NAMALWA (cell line): ENCODE measurements around the gene PI4KA.
"Not testable (repeated sequence)": the region's sequence is repeated elsewhere in the genome, so short reads cannot be mapped to it uniquely, and the experiment has no call there.

Experiments used
- DNase-seq: peaks from one replicate; pipeline ENCODE4 v3.0.0-alpha.2; 2015; ENCODE audit warnings: low spot score

Gene PI4KA

DNA sequence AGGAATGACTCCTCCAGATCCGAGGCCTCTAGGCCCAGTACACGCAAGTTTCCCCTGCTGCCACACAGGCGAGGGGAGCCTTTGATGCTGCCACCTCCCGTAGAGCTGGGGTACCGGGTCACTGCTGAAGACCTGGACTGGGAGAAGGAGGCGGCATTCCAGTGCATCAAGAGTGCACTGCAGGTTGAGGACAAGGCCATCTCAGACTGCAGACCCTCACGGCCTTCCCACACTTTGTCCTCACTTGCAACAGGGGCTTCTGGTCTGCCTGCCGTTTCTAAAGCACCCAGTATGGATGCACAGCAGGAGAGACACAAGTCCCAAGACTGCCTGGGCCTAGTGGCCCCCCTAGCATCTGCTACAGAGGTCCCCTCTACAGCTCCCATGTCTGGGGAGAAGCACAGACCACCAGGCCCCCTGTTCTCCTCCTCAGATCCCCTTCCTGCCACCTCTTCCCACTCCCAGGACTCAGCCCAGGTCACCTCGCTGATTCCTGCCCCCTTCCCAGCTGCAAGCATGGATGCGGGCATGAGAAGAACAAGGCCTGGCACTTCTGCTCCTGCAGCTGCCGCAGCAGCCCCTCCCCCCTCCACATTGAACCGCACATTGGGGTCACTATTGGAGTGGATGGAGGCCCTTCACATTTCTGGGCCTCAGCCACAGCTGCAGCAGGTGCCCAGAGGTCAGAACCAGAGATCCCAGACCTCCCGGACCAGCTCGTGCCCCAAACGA is 167.9 kb downstream of the PI4KA start:
- not testable (repeated sequence) for DNase-seq

DNA sequence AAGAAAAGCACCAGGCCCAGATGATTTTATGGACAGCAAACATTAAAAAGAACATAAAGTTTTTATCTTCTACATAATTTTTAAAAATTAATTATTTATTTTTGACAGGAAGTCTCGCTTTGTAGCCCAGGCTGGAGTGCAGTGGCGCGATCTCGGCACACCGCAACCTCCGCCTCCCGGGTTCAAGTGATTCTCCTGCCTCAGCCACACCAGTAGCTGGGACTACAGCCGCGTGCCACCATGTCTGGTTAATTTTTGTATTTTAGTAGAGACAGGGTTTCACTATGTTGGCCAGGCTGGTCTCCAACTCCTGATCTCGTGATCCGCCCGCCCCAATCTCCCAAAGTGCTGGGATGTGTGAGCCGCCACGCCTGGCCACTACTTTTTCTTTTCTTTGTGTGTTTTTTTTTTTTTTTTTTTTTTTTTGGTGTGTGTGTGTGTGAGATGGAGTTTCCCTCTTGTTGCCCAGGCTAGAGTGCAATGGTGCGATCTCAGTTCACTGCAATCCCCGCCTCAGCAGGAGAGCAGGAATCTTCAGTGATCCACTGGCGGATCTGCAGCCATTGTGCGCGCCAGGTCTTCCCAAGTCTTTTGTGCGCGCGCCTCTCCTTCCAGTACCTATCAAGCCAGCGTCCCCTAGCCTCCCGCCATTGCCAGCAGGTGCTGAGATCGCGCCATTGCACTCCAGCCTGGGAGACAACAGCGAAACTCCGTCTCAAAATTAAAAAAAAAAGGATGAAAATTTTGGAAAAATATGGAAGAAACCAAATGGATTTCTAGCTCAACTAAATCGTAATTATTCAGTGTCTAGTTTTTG is 171.0 kb downstream of the PI4KA start:
- not testable (repeated sequence) for DNase-seq

DNA sequence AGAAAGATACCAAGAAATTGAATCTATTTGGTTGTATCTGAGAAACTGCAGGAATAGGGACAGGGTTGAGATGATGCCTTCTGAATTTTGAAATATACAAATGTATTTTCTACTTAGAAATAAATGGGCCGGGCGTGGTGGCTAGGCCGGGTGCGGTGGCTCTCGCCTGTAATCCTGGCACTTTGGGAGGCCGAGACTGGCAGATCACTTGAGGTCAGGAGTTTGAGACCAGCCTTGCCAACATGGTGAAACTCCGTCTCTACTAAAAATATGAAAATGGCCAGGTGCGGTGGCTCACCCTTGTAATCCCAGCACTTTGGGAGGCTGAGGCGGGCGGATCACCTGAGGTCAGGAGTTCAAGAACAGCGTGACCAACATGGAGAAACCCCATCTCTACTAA is 172.8 kb downstream of the PI4KA start:
- not testable (repeated sequence) for DNase-seq

DNA sequence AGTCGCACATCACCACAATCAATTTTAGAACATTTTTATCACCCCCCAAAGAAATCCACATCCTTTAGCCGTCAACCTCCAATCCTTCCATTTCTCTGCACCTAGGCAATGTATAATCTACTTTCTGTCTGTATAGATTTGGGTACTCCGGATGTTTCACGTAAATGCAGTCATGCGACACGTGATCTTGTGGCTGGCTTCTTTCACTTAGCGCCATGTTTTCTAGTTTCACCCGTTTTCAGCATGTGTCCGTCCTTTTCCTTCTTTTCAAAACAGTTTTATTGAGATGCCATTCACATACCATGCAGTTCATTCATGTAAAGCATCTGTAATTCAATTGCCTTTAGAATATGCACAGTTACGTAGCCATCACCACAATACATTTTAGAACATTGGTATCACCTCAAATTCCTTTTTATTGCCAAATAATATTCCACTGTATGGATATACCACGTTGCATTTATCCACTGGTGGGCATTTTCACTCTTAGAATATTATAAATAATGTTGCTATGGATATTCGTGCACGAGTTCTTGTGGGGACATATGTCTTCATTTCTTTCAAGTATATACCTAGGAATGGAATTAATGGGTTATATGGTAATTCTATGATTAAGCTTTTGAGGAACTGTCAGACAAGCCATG is 179.7 kb downstream of the PI4KA start:
- not testable (repeated sequence) for DNase-seq

DNA sequence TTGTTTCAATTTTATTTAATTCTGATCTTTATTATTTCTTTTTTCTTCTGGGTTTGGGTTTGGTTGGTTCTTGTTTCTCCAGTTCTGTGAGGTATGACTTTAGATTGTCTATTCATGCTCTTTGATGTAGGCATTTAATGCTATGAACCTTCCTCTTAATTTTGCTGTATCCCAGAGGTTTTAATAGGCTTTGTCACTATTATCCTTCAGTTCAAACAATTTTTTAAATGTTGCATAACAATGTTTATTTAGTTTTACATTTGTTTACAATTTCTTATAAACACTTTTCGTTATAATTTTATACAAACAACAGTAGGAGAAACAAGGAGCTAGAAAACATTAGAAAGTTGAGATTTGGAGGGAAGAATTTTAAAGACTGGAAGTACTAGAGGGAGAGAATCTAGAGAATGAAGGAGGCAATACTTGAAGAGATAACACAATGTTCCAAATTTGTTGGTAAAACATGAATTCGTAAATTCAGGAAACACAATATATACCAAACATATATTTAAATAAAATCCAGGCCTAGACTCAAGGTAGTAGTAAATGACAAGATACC is 180.8 kb downstream of the PI4KA start:
- DNase-seq = no peak

DNA sequence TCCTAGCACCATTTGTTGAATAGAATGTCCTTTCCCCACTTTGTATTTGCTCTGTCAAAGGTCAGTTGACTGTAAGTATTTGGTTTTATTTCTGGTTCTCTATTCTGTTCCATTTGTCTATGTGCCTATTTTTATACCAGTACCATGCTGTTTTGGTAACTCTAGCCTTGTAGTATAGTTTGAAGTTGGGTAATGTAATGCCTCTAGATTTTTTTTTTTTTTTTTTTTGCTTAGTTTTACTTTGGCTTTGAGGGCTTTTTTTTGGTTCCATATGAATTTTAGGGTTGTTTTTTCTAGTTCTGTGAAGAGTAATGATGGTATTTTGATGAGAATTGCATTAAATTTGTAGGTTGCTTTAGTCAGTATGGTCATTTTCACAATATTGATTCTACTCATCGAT is 183.0 kb downstream of the PI4KA start:
- not testable (repeated sequence) for DNase-seq

DNA sequence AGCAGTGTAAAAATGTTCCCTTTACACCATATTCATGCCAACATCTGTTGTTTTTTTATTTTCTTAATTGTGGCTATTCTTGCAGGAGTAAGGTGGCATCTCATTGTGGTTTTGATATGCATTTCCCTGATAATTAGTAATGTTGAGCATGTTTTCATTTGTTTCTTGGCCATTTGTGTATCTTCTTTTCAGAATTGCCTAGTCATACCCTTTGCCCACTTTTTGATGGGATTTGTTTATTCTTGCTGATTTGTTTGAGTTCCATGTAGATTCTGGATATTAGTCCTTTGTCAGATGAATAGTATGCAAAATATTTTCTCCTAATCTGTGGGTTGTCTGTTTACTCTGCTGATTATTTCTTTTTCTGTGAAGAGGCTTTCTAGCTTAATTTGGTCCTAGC is 183.6 kb downstream of the PI4KA start:
- no peak for DNase-seq

DNA sequence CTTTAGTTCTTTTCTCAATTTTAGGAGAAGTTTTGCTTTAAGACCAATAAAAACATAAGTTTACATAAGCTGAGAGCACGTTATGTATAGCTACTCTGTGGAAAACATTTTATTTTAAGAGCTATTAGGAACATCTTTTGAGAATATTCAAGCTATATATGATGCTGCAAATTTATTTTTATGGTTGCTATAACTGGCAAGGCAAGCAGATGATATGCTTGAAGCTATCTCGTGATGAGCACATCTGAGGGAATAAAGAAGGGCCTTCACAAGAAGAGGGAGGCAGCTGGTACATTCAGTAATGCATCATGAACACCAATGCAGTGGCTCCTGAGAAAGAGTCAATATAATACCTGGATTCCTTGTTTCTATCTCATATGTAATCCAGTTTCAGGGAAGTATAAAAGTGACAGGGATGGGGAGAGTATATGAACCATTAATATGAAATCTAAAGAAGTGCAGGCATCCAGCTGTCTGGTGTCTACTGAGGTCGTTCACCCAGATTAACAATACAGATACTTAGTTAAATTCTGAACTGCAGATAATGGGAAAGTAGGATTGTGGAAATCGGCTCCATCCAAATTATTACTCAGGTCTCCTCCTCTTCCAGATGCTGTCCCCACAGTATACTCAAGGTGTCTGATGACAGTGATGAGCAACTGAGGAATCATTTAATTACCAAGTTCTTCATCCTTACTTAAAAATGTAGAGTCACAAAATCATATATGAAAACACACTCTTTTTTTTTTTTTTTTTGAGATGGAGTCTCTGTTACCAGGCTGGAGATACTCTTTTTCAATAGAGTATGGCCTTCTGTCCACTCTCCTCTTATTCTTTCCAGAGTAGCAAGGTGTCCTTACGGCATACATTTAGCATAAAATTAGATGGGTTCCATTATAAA is 185.1 kb downstream of the PI4KA start:
- no peak for DNase-seq

DNA sequence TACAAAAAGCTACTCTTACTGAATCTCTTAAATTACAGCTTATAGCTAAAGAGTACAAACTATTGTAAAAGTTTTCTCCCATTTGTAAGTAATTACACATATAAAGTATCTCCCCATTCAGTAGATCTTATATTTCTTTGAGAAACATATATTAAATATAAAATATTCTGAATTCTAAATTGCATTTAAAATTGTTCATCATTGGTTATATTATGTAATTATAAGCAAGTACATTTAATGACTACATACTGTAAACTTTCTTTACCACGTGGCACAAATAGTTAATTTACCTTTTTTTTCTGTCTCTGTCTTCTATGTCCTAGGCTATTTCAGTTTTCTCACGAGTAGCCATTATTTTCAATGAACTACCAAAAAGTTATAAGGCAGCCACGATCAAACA is 185.9 kb downstream of the PI4KA start:
- no peak for DNase-seq

DNA sequence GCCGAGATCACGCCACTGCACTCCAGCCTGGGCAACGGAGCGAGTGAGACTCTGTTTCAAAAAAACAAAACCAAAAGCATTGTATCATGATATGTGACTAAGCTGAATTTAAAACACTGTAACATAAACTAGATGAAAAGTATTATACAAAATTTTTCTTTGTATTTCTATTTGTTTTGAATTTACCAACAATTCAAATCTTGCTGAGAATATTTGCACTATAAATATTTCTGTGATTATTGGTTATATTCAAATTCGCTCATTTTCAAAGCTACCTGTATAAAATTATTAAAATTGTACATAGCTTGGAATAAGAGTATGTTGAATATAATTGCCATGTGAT is 186.6 kb downstream of the PI4KA start:
- no peak for DNase-seq

DNA sequence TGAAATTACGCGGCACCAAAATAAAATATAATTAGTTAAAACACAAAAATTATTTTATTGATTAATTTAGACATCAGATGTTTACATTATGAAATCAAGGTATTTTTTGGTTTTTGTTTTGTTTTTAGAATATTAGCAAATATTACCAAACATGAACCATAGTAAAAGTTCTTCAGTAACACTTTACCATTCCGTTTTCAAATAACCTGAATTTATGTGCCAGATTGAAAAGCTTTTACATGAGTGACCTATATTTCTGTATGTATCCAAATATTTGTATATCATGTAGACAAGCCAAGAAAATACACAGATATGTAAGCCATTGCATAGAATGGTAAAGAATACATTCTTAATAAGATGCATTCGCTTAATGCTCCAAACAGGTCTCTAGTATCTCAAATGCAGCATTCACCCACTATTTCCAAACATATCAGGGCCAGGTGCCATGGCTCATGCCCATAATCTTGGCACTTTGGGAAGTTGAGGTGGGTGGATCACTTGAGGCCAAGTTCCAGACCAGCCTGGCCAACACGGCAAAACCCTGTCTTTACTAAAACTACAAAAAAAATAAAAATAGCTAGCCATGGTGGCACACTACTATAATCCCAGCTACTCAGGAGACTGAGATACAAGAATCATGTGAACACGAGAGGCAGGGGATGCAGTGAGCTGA is 187.1 kb downstream of the PI4KA start:
- DNase-seq = no peak

DNA sequence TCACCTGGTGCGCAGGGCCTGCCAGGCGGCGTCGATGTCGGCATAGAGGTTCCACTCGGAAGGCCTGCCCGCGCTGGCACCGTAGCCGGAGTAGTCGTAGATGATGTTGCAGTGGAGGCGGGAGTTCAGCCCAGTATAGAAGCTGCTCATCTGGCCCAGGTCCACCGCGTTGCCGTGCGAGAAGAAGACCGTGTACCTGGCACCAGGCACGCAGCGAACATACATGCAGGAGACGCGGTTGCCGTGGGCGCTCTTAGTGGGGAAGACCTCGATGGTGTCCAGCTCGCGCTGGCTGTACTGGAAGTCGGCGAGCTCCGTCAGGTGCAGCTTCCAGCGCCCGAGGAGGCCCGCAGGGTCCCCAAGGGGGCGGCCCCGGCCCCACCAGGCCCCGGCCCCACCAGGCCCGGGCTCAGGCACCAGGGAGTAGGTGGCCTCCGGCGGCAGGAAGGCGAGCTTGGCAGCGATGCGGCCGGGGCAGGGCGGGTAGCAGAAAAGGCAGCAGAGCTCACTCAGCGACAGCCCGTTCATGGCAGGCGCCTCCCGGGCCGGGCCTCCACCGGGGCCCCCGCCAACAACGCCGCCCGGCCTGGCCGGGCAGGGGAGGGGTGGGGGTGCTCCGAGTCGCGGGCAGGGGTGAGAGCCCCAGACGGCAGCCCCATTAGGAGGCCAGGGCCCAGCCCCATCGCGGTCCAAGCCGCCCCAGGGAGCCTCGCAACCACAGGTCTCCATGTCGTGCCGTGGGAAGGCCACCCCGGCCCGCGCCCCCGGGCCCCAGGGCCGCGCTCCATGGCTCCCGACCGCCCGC is 188.0 kb downstream of the PI4KA start:
- not testable (repeated sequence) for DNase-seq

DNA sequence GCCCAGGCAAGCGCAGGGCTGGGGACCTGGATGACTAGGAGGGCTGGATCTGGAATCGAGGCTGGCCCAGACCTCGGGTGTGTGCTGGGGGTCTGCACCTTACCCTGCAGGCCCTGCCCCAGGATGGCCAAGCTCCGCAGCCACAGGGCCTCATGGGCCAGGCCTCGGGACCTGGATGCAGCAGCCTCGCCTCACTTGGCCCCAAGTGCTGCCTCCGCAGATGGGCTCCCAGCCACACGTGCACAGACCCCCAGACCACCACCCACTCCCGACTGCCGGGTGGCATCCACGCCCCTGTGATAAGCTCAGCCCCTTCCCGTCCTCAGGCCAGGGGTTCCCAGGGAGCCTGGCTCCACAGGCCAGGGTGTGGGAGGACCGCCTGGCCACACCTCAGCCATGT is 188.7 kb downstream of the PI4KA start:
- not testable (repeated sequence) for DNase-seq

DNA sequence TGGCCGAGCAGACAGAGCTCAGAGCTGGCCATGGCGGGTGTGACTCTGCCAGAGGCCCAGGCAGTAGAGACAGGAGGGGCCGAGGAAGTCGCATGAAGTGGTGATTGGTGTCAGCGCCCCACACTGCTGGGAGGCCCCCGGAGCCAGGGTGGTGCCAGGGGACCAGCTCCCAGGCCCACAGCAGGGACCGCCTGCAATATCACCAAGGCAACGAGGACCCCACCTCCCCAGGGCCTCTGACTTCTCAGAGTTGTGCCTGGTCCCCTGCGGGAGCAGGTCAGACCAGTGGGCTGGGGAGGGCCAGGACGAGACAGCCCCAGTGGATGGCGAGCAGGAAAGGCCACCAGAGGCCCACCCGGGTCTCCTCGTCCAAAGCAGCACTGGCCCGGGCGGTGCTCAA is 189.1 kb downstream of the PI4KA start:
- DNase-seq = not testable (repeated sequence)

DNA sequence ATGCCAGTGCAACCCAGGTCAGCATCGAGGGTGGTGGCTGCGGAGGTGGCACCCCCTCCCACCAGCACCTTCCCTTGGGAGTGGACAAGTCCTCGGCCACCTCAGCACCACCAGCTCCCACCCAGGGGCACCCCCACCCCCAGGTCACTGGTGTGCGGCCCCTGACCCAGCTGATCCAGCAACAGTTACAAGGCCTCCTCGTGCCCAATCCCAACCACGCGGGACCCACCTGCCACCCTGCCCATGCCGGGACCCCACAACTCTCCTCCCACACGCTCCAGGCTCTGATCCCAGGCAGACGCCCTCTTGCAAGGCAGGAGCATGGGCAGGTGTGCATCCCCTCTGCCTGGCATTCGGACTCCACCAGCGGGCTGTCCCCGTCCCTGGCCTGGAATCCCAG is 189.8 kb downstream of the PI4KA start:
- not testable (repeated sequence) for DNase-seq

DNA sequence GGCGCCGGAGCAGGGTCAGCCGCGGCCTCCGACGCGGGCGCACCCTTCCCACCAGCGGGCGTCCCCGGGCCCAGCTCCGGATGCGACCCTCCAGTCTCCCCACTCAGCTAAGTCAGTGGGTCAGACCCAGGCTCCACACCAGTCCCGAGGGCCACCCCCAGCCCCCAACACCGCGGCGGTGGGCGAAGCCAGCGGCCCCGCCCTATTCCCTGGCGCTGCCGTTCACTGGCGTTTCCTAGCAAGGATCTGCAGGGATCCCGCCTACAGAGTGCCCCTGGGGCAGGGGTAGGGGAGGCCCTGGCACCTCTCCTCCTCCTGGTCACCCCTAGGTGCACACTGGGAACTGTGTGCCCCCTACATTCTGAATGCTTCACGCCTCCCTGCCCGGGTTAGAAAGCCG is 190.4 kb downstream of the PI4KA start:
- not testable (repeated sequence) for DNase-seq

DNA sequence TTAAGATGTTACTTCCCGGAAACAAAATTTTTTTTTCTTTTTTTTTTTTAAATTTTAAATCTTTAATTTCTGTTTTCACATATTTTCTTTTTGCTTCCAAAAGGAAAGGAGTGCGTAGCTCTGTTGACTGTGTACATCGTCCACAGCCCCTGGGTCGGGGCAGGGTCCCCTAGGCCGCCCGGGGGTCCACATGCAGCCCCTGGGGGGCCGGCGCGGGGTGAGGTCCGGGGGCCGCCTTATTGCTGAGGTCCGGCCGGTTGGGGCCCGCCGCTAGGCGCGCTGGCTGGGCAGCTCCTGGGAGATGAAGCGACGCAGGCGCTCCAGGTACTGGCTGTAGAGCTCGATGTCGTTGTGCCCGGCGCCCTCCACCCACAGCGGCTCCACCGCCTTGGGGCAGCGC is 191.1 kb downstream of the PI4KA start:
- not testable (repeated sequence) for DNase-seq

DNA sequence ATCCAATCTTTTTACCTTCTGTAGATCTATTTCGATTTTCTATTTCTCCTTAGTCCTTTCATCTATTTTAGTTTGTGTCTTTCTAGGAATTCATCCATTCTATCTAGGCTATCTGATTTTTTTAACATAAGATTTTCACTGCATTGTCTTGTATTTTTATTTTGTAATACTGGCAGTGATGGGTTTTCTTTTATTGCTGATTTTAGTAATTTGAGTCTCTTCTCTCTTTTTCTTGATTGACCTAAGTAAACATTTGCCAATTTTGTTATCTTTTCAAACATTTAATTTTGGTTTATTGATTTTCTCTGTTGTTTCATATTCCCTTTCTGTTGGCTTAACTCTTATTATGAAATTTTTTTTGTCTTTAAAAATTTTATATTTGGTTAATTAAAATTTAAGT is 192.1 kb downstream of the PI4KA start:
- no peak for DNase-seq

DNA sequence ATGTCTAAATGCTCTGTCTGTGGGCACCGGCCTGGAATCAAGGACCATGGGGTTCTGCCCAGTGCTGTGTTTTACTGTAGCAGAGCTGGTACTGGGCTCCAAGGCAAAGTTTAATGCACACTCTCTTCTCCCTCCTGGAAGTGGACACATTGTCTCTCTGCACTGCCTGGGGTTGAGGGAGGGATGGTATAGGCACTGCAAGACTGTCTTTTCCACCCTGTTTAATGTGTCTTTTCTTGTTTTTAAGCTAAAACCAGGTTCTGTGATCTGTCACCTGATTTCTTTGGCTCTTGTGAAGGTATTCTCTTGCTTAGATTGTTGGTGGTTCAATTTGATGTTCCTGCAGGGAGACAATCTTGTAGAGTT is 194.0 kb downstream of the PI4KA start:
- no peak for DNase-seq

DNA sequence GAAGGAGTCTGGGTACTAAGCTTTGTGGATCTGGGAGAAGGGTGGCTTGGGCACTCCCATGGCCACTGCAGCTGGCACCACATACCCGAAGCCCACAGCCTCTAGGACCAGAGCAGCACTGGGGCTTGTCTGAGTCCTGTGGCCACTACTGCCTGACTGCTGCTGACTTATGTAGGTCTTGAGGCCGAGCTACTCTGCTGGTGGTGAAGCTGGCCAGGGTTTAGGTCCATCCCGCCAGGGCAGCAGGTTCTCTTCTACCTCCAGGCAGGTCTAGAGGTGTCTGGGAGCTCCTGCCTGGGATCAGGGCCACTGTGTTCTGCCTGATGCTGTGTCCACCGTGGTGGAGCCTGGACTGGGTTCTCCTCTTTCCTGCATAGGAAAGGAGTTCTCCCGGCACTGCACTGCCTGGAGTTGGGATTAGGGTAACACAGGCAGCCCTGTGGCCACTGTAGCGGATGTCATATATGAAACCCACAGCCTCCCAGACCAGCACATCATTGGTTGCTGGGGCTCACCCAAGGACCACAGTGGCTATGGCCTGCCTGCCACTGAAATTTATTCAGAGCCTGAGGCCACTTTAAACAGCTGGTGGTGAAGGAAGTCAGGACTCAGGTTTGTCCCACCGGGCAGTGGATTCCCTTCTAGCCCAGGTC is 194.5 kb downstream of the PI4KA start:
- DNase-seq = no peak
